Activated CD4-positive, CD25-positive, alpha-beta regulatory T cell treated with anti-CD3 and anti-CD28 coated beads, Interleukin-2, amount 50 U/mL, for 72 hours (primary cell): ENCODE measurements around the gene ZNF443.
"Not testable (repeated sequence)": the region's sequence is repeated elsewhere in the genome, so short reads cannot be mapped to it uniquely, and the experiment has no call there.

ENCODE experiments used
- DNase-seq: peaks from one replicate; pipeline ENCODE4 v3.0.0; 2021

Gene ZNF443

DNA sequence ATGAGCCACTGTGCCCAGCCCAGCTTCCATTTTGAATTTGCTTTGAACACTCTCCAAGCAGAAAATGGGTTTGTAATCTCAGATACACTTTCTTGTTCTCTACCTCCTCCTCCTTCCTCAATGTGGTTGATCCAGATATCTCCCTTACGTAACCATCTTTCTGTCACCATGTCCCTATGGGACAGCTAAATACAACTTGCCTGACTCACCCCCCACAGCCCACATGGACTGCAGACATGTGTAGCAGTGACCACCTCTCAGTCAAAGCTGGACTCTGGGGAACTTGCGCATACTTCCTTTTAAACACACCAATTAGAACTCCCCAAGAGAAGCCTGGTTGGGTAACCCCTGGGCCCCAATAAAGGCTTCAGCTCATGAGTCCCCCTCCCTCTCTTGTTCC, 28.9 kb downstream of the ZNF443 start:
- DNase-seq = no peak

DNA sequence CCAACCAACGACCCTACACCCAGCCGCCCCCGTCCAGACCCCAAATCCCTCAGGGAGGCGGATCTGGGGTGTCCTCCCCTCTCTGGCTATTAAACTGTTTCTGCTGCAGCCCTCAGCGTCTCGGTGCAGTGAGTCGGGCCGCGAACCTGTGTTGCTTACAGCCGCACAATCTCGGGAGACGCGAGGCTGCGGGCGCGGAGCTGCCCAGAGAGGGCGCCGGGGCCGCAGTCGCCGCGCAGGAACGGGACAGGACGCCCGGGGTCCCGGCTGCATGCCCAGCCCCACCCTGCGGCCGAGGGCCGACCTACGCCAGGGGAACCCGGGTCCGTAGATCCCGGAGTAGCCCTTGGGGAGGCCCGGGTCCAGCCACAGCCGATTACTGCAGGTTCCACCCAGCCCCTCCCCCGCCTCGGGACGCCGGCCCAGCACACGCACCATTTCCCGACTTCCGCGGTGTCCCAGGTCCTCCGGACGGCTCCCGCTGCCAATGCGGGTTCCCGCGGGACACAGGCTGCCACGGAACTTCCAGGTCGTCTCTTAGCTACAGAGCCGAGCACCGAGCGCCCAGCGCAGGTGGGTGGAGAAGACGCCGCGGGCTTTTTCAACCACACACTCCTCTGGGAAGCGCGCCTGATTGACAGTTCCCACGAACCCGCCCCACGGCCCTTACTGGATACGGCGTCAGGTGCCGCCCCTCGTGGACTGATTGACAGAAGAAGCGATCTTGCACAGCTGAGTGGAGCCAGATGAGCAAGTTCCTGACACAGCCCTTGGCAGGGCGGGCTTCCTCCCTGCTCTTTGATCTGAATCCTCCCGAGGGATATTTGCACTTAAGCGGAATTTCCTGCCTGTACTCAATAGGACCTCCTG, 40.0 kb downstream of the ZNF443 start, which contains the start of gene ZNF799:
Gene ZNF799, minus strand, starts transcription at position 639 of the 870 bp plus-strand sequence. Its CDS starts 201 bp downstream, at position 438.
- peak; percentile 83 for DNase-seq

DNA sequence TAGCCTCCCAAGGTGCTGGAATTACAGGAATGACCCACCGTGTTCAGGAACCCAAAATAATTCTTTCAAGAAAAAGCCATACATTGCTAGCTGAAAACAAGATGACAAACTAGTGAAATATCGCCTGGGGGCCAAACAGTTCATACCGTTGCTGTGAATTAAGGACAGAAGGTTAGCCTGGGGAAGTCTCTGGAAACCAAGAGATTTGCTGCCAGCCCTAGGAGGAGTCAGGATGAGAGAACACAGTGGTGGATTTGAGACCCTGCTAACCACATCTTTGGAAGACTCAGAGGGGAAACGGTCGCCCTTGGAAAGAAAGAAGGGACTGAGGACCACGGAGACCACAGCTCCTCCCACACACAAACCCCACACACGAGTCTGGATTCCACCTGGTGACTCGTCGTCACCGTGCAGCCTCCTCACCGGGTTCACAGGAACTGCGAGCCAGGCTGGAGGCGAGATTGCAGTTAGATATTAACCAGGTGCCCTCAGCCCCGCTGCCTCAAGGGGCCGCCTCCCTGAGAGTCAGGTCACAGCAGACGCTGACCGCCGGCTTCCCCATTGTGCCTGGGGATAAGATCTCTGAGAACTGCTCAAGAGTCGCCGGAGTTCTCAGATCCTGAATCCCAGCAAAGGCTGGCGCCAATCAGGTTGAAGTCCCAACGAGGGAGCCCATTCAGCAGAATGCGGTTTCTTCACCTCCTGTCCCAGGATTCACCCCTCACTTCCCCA, 40.8 kb downstream of the ZNF443 start:
- DNase-seq = not testable (repeated sequence)

DNA sequence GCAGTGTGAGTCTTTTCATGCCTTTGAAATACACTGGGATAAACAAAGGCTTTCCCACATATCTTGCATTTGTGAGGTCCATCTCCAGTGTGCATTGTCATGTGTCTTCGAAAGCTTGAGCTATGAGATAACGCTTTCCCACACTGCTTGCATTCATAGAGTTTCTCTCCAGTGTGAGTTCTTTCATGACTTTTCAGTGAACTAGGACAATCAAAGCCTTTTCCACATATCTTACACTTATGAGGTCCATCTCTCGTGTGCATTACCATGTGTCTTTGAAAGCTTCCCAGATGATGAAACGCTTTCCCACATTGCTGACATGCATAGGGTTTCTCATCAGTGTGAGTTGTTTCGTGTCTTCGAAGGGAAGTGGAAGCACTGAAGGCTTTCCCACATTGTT, 49.7 kb downstream of the ZNF443 start:
- DNase-seq = not testable (repeated sequence)

DNA sequence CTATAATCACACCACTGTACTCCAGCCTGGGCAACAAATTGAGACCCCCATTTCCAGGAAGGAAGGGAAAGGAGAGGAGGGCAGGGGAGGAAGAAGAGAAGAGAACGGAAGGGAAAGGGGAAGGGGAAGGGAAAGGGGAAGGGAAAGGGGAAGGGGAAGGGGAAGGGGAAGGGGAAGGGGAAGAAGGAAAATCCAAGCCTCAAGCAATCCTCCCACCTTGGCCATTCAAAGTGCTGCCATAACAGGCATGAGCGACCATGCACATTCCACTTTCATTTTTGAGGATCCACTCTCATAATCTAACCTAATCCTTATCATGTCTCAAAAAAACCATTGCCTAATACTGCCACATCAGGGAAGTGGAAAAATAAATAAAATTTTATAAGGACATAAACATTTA, 54.5 kb downstream of the ZNF443 start:
- DNase-seq = not testable (repeated sequence)

- no peak for DNase-seq
Observed at GRCh38 chr19:12380444-12380737, 60.4 kb downstream of the ZNF443 start.

DNA sequence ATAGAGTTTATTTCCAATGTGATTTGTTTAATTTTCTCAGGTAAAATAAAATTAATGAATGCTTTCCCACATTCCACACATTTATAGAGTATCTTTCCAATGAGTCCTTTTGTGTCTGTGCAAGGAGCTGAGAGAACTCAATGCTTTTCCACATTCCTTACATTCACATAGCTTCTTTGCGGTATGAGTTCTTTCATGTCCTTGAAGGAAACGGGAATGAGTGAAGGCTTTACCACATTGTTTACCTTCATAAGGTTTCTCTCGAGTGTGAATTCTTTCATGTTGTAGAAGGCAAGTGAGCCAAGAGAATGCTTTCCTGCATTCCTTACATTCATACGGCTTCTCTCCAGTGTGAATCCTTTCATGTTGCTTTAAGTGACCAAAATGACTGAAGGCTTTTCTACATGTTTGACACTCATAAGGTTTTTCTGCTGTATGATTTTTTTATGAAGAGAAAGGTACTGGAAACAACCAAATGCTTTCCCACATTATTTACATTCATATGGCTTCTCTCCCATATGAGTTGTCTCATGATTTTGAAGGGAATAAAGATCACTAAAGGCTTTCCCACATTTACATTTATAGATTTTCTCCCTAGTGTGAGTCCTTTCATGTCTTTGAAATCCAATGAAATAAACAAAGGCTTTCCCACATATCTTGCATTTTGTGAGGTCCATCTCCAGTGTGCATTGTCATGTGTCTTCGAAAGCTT, 60.9 kb downstream of the ZNF443 start:
- no peak for DNase-seq
